ENCODE measurements around the gene FMO5.

Gene FMO5

GRCh38 chr1:147252540-147252939, 27.4 kb upstream of the FMO5 start:
- Histone ChIP-seq H3K9ac (ENCODE audit: insufficient read length) (no peak overlapping the region), H3K4me3 (no peak overlapping the region), H3K27ac (no peak overlapping the region), H3K9me3 (ENCODE audit: low read depth, low read length) (no peaks in the 10 kb centered on the region), H3K36me3 (ENCODE audit: insufficient read depth, low read length) (peaks cover 9% of the 10 kb centered on the region)
- TF ChIP-seq POLR2AphosphoS5 (IDR thresholded peaks at IDR 0.05; ENCODE audit: borderline replicate concordance, low read depth, low read length) (no peak), FOXP2 (optimal IDR thresholded peaks at IDR 0.05; ENCODE audit: control extremely low read depth, extremely low read length, insufficient read depth) (no peak), EZH2 (IDR thresholded peaks at IDR 0.05) (no peak)
- no peak for DNase-seq (ENCODE audit: low read depth, low spot score)

GRCh38 chr1:147247656-147248238, 22.6 kb upstream of the FMO5 start:
- no peaks in the 10 kb centered on the region for H3K36me3 ChIP-seq (ENCODE audit: insufficient read depth, low read length)
- no peak overlapping the region for H3K4me3 ChIP-seq
- TF ChIP-seq FOXP2 (optimal IDR thresholded peaks at IDR 0.05; ENCODE audit: control extremely low read depth, extremely low read length, insufficient read depth) (no peak), EZH2 (IDR thresholded peaks at IDR 0.05) (no peak), POLR2AphosphoS5 (IDR thresholded peaks at IDR 0.05; ENCODE audit: borderline replicate concordance, low read depth, low read length) (no peak)
- H3K27ac ChIP-seq = no peak overlapping the region
- no peak for DNase-seq (ENCODE audit: low read depth, low spot score)
- no peaks in the 10 kb centered on the region for H3K9me3 ChIP-seq (ENCODE audit: low read depth, low read length)
- no peak overlapping the region for H3K9ac ChIP-seq (ENCODE audit: insufficient read length)

DNA sequence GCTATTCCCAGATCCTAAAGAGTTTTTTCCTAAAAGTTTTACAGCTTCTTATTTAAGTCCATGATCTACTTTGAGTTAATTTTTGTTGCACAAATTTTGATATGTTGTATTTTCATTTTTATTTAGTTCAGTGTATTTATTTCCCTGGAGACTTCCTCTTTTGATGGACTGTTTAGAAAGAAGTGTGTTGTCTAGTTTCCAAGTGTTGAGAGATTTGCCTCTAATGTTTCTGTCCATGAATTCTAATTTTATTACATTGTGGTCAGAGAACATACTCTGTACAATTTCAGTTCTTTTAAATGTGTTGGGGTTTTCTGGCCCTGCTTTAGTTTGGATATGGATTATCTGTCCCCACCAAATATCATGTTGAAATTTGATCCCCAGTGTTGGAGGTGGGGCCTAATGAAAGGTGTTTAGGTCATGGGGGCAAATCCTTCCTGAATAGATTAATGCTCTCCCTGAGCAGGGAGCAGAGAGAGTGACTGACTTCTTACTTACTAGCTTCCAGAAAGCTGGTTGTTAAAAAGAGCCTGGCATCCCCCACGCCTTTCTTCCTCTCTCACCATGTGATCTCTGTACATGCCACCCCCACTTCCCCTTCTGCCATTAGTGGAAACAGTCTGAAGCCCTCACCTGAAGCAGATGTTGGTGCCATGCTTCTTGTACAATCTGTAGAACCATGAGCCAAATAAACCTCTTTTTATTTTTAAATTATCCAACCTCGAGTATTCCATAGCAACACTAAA, 21.9 kb upstream of the FMO5 start:
- TF ChIP-seq POLR2AphosphoS5 (IDR thresholded peaks at IDR 0.05; ENCODE audit: borderline replicate concordance, low read depth, low read length) (no peak), EZH2 (IDR thresholded peaks at IDR 0.05) (no peak), FOXP2 (optimal IDR thresholded peaks at IDR 0.05; ENCODE audit: control extremely low read depth, extremely low read length, insufficient read depth) (no peak)
- no peak for DNase-seq (ENCODE audit: low read depth, low spot score)
- Histone ChIP-seq H3K27ac (no peak overlapping the region), H3K9me3 (ENCODE audit: low read depth, low read length) (no peaks in the 10 kb centered on the region), H3K4me3 (no peak overlapping the region), H3K9ac (ENCODE audit: insufficient read length) (no peak overlapping the region), H3K36me3 (ENCODE audit: insufficient read depth, low read length) (no peaks in the 10 kb centered on the region)

DNA sequence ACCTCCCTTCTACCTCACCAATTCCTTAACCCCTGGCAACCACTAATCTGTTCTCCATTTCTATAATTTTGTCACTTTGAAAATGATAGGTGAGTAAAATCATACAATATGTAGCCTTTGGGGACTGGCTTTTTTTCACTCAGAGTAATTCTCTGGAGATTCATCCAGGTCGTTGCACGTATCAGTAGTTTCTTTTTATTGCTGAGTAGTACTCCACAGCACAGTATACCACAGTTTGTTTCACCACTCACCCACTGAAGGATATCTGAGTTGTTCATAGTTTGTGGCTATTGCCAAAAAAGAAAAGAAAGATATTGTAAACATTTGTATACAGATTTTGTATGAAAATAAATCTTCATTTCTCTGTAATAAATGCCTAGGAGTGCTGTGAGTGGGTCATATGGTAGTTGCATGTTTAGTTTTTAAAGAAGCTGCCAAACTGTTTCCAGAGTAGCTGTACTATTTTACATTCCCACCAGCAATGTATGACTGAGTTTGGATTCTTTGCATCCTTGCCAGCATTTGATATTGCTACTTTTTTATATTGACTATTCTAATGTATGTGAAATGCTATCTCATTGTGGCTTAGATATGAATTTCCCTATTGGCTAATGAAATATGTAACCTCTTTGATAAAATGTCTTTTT, 21.0 kb upstream of the FMO5 start:
- DNase-seq (ENCODE audit: low read depth, low spot score) = no peak
- H3K4me3 ChIP-seq = no peak overlapping the region
- H3K9me3 ChIP-seq (ENCODE audit: low read depth, low read length) = no peaks in the 10 kb centered on the region
- no peak overlapping the region for H3K9ac ChIP-seq (ENCODE audit: insufficient read length)
- TF ChIP-seq POLR2AphosphoS5 (IDR thresholded peaks at IDR 0.05; ENCODE audit: borderline replicate concordance, low read depth, low read length) (no peak), EZH2 (IDR thresholded peaks at IDR 0.05) (no peak), FOXP2 (optimal IDR thresholded peaks at IDR 0.05; ENCODE audit: control extremely low read depth, extremely low read length, insufficient read depth) (no peak)
- no peak overlapping the region for H3K27ac ChIP-seq
- no peaks in the 10 kb centered on the region for H3K36me3 ChIP-seq (ENCODE audit: insufficient read depth, low read length)

DNA sequence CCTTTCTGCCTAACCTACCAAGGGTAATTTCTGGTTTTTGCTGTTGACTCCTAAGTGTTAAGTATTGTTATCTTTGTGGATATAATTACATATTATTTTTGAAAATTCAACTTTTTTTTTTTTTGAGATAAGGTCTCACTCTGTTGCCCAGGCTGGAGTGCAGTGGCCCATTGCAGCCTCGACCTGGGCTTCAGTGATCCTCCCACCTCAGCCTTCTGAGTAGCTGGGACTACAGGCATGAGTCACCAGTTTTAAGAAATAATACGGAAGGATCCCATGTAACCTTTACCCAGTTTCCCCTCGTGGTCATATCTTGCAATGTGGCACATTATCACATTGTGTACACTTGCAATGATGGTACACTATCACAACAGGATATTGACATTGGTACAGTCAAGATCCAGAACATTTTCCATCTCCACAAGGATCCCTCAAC, 20.5 kb upstream of the FMO5 start:
- no peak overlapping the region for H3K4me3 ChIP-seq
- H3K36me3 ChIP-seq (ENCODE audit: insufficient read depth, low read length) = no peaks in the 10 kb centered on the region
- H3K9ac ChIP-seq (ENCODE audit: insufficient read length) = no peak overlapping the region
- TF ChIP-seq FOXP2 (optimal IDR thresholded peaks at IDR 0.05; ENCODE audit: control extremely low read depth, extremely low read length, insufficient read depth) (no peak), EZH2 (IDR thresholded peaks at IDR 0.05) (no peak), POLR2AphosphoS5 (IDR thresholded peaks at IDR 0.05; ENCODE audit: borderline replicate concordance, low read depth, low read length) (no peak)
- no peak for DNase-seq (ENCODE audit: low read depth, low spot score)
- no peak overlapping the region for H3K27ac ChIP-seq
- no peaks in the 10 kb centered on the region for H3K9me3 ChIP-seq (ENCODE audit: low read depth, low read length)

GRCh38 chr1:147245129-147245528, 20.0 kb upstream of the FMO5 start:
- no peak for DNase-seq (ENCODE audit: low read depth, low spot score)
- H3K4me3 ChIP-seq = no peak overlapping the region
- no peaks in the 10 kb centered on the region for H3K36me3 ChIP-seq (ENCODE audit: insufficient read depth, low read length)
- H3K9ac ChIP-seq (ENCODE audit: insufficient read length) = no peak overlapping the region
- TF ChIP-seq FOXP2 (optimal IDR thresholded peaks at IDR 0.05; ENCODE audit: control extremely low read depth, extremely low read length, insufficient read depth) (no peak), EZH2 (IDR thresholded peaks at IDR 0.05) (no peak), POLR2AphosphoS5 (IDR thresholded peaks at IDR 0.05; ENCODE audit: borderline replicate concordance, low read depth, low read length) (no peak)
- H3K27ac ChIP-seq = no peak overlapping the region
- no peaks in the 10 kb centered on the region for H3K9me3 ChIP-seq (ENCODE audit: low read depth, low read length)

DNA sequence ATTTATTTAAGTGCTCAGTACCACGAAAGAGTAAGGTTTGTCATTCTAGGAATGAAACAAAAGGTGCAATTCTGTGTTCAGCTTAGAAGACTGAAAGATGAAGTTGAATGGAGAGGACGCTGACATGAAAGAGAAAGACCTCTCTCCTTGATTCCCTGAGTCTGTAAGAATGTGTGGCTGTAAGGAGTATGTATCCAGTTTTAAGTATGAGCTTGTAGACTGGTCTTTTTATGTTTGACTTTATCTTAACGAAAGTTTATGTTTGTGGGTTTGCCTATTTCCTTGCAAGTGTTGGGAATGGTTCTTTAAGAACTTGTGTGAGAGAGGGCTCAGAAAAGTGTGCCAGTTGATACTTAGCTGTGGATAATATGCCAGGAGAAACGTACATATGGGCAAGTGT, 18.7 kb upstream of the FMO5 start:
- no peak for DNase-seq (ENCODE audit: low read depth, low spot score)
- no peaks in the 10 kb centered on the region for H3K9me3 ChIP-seq (ENCODE audit: low read depth, low read length)
- no peaks in the 10 kb centered on the region for H3K36me3 ChIP-seq (ENCODE audit: insufficient read depth, low read length)
- TF ChIP-seq POLR2AphosphoS5 (IDR thresholded peaks at IDR 0.05; ENCODE audit: borderline replicate concordance, low read depth, low read length) = no peak
- TF ChIP-seq FOXP2 (optimal IDR thresholded peaks at IDR 0.05; ENCODE audit: control extremely low read depth, extremely low read length, insufficient read depth) = no peak
- no peak for TF ChIP-seq EZH2 (IDR thresholded peaks at IDR 0.05)
- peak overlapping the region; percentile 92 for H3K9ac ChIP-seq (ENCODE audit: insufficient read length)
- H3K27ac ChIP-seq = no peak overlapping the region
- peak overlapping the region; percentile 98 for H3K4me3 ChIP-seq

DNA sequence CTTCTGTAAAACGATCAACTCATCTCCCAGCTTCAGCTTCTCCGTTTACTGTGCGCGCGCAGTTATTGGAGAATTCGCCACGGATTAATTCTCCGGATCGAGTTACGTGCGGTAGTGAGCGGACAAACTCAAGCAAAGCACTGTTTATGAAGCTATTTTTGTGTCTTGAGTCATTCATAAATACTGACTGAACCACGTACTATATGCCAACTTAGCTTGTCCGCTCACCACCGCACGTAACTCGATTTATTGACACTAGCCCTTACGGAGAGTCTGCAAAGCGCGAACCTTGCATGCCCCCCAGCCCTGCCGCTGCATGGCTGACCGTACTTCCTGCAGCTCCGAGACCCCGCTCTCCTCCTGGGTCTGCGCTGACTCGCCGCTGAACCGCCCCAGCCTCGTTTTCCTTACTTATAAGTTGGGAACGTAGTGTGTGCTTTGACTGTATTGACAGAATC, 18.1 kb upstream of the FMO5 start:
- H3K4me3 ChIP-seq = peak overlapping the region; percentile 98
- TF ChIP-seq POLR2AphosphoS5 (IDR thresholded peaks at IDR 0.05; ENCODE audit: borderline replicate concordance, low read depth, low read length) (no peak), FOXP2 (optimal IDR thresholded peaks at IDR 0.05; ENCODE audit: control extremely low read depth, extremely low read length, insufficient read depth) (no peak), EZH2 (IDR thresholded peaks at IDR 0.05) (no peak)
- peak overlapping the region; percentile 92 for H3K9ac ChIP-seq (ENCODE audit: insufficient read length)
- H3K36me3 ChIP-seq (ENCODE audit: insufficient read depth, low read length) = no peaks in the 10 kb centered on the region
- no peak overlapping the region for H3K27ac ChIP-seq
- DNase-seq (ENCODE audit: low read depth, low spot score) = no peak
- no peaks in the 10 kb centered on the region for H3K9me3 ChIP-seq (ENCODE audit: low read depth, low read length)

Data from SK-N-MC (cell line).